Activated CD8-positive, alpha-beta memory T cell treated with anti-CD3 and anti-CD28 coated beads for 48 hours (primary cell): ENCODE measurements around the gene DNA2.
A peak's percentile ranks its signal among the peaks of the same experiment; 100 is the strongest.
"Not testable (repeated sequence)": the region's sequence is repeated elsewhere in the genome, so short reads cannot be mapped to it uniquely, and the experiment has no call there.

Experiments
- DNase-seq, 3 experiments: peaks; one replicate each; pipeline ENCODE4 v3.0.0-alpha.2; 2020; ENCODE audit warnings: low read depth in 2 of 3, low spot score in 2 of 3

DNA2 gene

GRCh38 chr10:68471586-68472408, at the start of gene DNA2:
TSS of gene DNA2 (minus strand) at chr10:68471973. CDS start at chr10:68471864, 109 bp downstream.
- peak; percentile 57 to 75 (median 71) for DNase-seq

GRCh38 chr10:68518609-68519008, 46.8 kb upstream of the DNA2 start:
- not testable (repeated sequence) for DNase-seq

- DNase-seq: no peak
These were observed 45.4 kb upstream of the DNA2 start for GRCh38 chr10:68517188-68517587.

- no peak for DNase-seq
These were observed 45.0 kb upstream of the DNA2 start for GRCh38 chr10:68516766-68517165.

GRCh38 chr10:68516216-68516615, 44.4 kb upstream of the DNA2 start:
- not testable (repeated sequence) for DNase-seq

- DNase-seq: no peak
These were observed 36.3 kb upstream of the DNA2 start for GRCh38 chr10:68508090-68508489.

GRCh38 chr10:68506411-68506810, 34.6 kb upstream of the DNA2 start:
- no peak for DNase-seq

- no peak for DNase-seq
These were observed 31.1 kb upstream of the DNA2 start for GRCh38 chr10:68502846-68503245.

GRCh38 chr10:68501691-68502090, 29.9 kb upstream of the DNA2 start:
- DNase-seq: no peak

GRCh38 chr10:68499544-68499943, 27.8 kb upstream of the DNA2 start:
- DNase-seq: no peak

GRCh38 chr10:68496072-68496471, 24.3 kb upstream of the DNA2 start:
- DNase-seq: no peak

- no peak for DNase-seq
These were observed 20.3 kb upstream of the DNA2 start for GRCh38 chr10:68492118-68492517.

- no peak for DNase-seq
These were observed 18.1 kb upstream of the DNA2 start for GRCh38 chr10:68489919-68490318.

GRCh38 chr10:68474021-68474420, 2.2 kb upstream of the DNA2 start:
- DNase-seq: no peak

GRCh38 chr10:68471063-68471585, 649 bp downstream of the DNA2 start:
- DNase-seq: no peak

- no peak for DNase-seq
These were observed 1.5 kb downstream of the DNA2 start for GRCh38 chr10:68470300-68470699.

GRCh38 chr10:68469838-68470237, 1.9 kb downstream of the DNA2 start:
- DNase-seq: no peak

- not testable (repeated sequence) for DNase-seq
These were observed 7.0 kb downstream of the DNA2 start for GRCh38 chr10:68464729-68465128.

- no peak for DNase-seq
These were observed 8.2 kb downstream of the DNA2 start for GRCh38 chr10:68463365-68464093.

GRCh38 chr10:68462536-68462935, 9.2 kb downstream of the DNA2 start:
- DNase-seq: no peak

GRCh38 chr10:68461032-68461431, 10.7 kb downstream of the DNA2 start:
- no peak for DNase-seq

- not testable (repeated sequence) for DNase-seq
These were observed 22.1 kb downstream of the DNA2 start for GRCh38 chr10:68449698-68450097.
